Measurements from ENCODE around the gene SRGAP2C.
"Not testable (repeated sequence)": the region's sequence is repeated elsewhere in the genome, so short reads cannot be mapped to it uniquely, and the experiment has no call there.

Gene SRGAP2C

GRCh38 chr1:121214544-121215156 is 29.9 kb downstream of the SRGAP2C start:
- H3K27ac ChIP-seq; POLR2A ChIA-PET (ENCODE audit: low non-redundant PET); CTCF ChIA-PET; DNase-seq (ENCODE audit: low spot score): not testable (repeated sequence)

- H3K27ac ChIP-seq; POLR2A ChIA-PET (ENCODE audit: low non-redundant PET); DNase-seq (ENCODE audit: low spot score); CTCF ChIA-PET: not testable (repeated sequence)
These were observed 31.1 kb downstream of the SRGAP2C start for GRCh38 chr1:121215699-121216417.

GRCh38 chr1:121216676-121217075 is 31.9 kb downstream of the SRGAP2C start:
- H3K27ac ChIP-seq; POLR2A ChIA-PET (ENCODE audit: low non-redundant PET); DNase-seq (ENCODE audit: low spot score); CTCF ChIA-PET: not testable (repeated sequence)

GRCh38 chr1:121221770-121222169 is 37.0 kb downstream of the SRGAP2C start:
- POLR2A ChIA-PET (ENCODE audit: low non-redundant PET); H3K27ac ChIP-seq; DNase-seq (ENCODE audit: low spot score); CTCF ChIA-PET: not testable (repeated sequence)

GRCh38 chr1:121224714-121225113 is 39.9 kb downstream of the SRGAP2C start:
- CTCF ChIA-PET; DNase-seq (ENCODE audit: low spot score); POLR2A ChIA-PET (ENCODE audit: low non-redundant PET); H3K27ac ChIP-seq: not testable (repeated sequence)

GRCh38 chr1:121226295-121226904 is 41.6 kb downstream of the SRGAP2C start:
- CTCF ChIA-PET; H3K27ac ChIP-seq; POLR2A ChIA-PET (ENCODE audit: low non-redundant PET); DNase-seq (ENCODE audit: low spot score): not testable (repeated sequence)

- POLR2A ChIA-PET (ENCODE audit: low non-redundant PET); CTCF ChIA-PET; H3K27ac ChIP-seq; DNase-seq (ENCODE audit: low spot score): not testable (repeated sequence)
These were observed 42.1 kb downstream of the SRGAP2C start for GRCh38 chr1:121226925-121227324.

GRCh38 chr1:121227544-121228330 is 43.0 kb downstream of the SRGAP2C start:
- CTCF ChIA-PET; DNase-seq (ENCODE audit: low spot score); H3K27ac ChIP-seq; POLR2A ChIA-PET (ENCODE audit: low non-redundant PET): not testable (repeated sequence)

GRCh38 chr1:121230636-121231035 is 45.9 kb downstream of the SRGAP2C start:
- H3K27ac ChIP-seq; CTCF ChIA-PET; DNase-seq (ENCODE audit: low spot score); POLR2A ChIA-PET (ENCODE audit: low non-redundant PET): not testable (repeated sequence)

- POLR2A ChIA-PET (ENCODE audit: low non-redundant PET); H3K27ac ChIP-seq; DNase-seq (ENCODE audit: low spot score); CTCF ChIA-PET: not testable (repeated sequence)
These were observed 47.8 kb downstream of the SRGAP2C start for GRCh38 chr1:121232445-121233125.

- H3K27ac ChIP-seq; POLR2A ChIA-PET (ENCODE audit: low non-redundant PET); CTCF ChIA-PET; DNase-seq (ENCODE audit: low spot score): not testable (repeated sequence)
These were observed 49.5 kb downstream of the SRGAP2C start for GRCh38 chr1:121234090-121234759.

GRCh38 chr1:121238384-121238783 is 53.6 kb downstream of the SRGAP2C start:
- H3K27ac ChIP-seq; DNase-seq (ENCODE audit: low spot score); CTCF ChIA-PET; POLR2A ChIA-PET (ENCODE audit: low non-redundant PET): not testable (repeated sequence)

GRCh38 chr1:121243913-121244312 is 59.1 kb downstream of the SRGAP2C start:
- H3K27ac ChIP-seq, CTCF ChIA-PET: not testable (repeated sequence)

GRCh38 chr1:121246399-121246798 is 61.6 kb downstream of the SRGAP2C start:
- CTCF ChIA-PET; DNase-seq (ENCODE audit: low spot score); H3K27ac ChIP-seq; POLR2A ChIA-PET (ENCODE audit: low non-redundant PET): not testable (repeated sequence)

More at GRCh38 chr1:121243913-121244312, 59.1 kb downstream of the SRGAP2C start:
- DNase-seq (ENCODE audit: low spot score); POLR2A ChIA-PET (ENCODE audit: low non-redundant PET): not testable (repeated sequence)

- DNase-seq (ENCODE audit: low spot score) = not testable (repeated sequence)
These were observed 67.9 kb downstream of the SRGAP2C start for GRCh38 chr1:121252656-121253055.

GRCh38 chr1:121254618-121255017 is 69.8 kb downstream of the SRGAP2C start:
- POLR2A ChIA-PET (ENCODE audit: low non-redundant PET); H3K27ac ChIP-seq; CTCF ChIA-PET; DNase-seq (ENCODE audit: low spot score): not testable (repeated sequence)

More at GRCh38 chr1:121252656-121253055, 67.9 kb downstream of the SRGAP2C start:
- CTCF ChIA-PET; POLR2A ChIA-PET (ENCODE audit: low non-redundant PET); H3K27ac ChIP-seq: not testable (repeated sequence)

Data from RWPE1 (cell line).